H9 (cell line): ENCODE measurements around the gene MB21D2. TPM values are rescaled to one million over a fixed set of nuclear protein-coding genes. Genes with fewer than 3 reads are reported as not detected.

ENCODE experiments used
- DNase-seq: peaks from one replicate; pipeline ENCODE4 v3.0.0-alpha.2; 2017
- H2AFZ ChIP-seq: one replicate; pipeline ENCODE4 v1.6.1; 2013; ENCODE audit warnings: mild to moderate bottlenecking, low read length, control low read depth, moderate library complexity
- H2AK5ac ChIP-seq: 2 replicates; pipeline ENCODE4 v1.6.1; 2013; ENCODE audit warnings: low read length, control low read depth, mixed read lengths; ENCODE audit not compliant: insufficient read length
- H2BK120ac ChIP-seq: one replicate; pipeline ENCODE4 v1.6.1; 2013; ENCODE audit warnings: low read depth, mild to moderate bottlenecking, low read length, control low read depth, inconsistent platforms; ENCODE audit not compliant: poor library complexity, severe bottlenecking
- H2BK12ac ChIP-seq: 2 replicates; pipeline ENCODE4 v1.6.1; 2013; ENCODE audit warnings: low read length, control low read depth, mixed read lengths, low read depth; ENCODE audit not compliant: insufficient read length
- H2BK15ac ChIP-seq: 2 replicates; pipeline ENCODE4 v1.6.1; 2013; ENCODE audit warnings: low read depth, low read length, control low read depth
- H2BK20ac ChIP-seq: one replicate; pipeline ENCODE4 v1.6.1; 2013; ENCODE audit warnings: low read depth, mild to moderate bottlenecking, low read length, control low read depth, inconsistent platforms; ENCODE audit not compliant: poor library complexity, severe bottlenecking
- H2BK5ac ChIP-seq: 2 replicates; pipeline ENCODE4 v1.6.1; 2013; ENCODE audit warnings: low read length, control low read depth, mixed read lengths; ENCODE audit not compliant: insufficient read length
- H3K14ac ChIP-seq: 2 replicates; pipeline ENCODE4 v1.6.1; 2013; ENCODE audit warnings: low read length, control low read depth; ENCODE audit not compliant: insufficient read depth
- H3K18ac ChIP-seq: 2 replicates; pipeline ENCODE4 v1.6.1; 2013; ENCODE audit warnings: low read depth, mild to moderate bottlenecking, mixed read lengths, low read length, control low read depth; ENCODE audit not compliant: insufficient read length
- H3K23ac ChIP-seq: 2 replicates; pipeline ENCODE4 v1.6.1; 2013; ENCODE audit warnings: low read length, control low read depth, mixed read lengths, low read depth; ENCODE audit not compliant: insufficient read length
- H3K23me2 ChIP-seq: 2 replicates; pipeline ENCODE4 v1.6.1; 2013; ENCODE audit warnings: low read depth, mild to moderate bottlenecking, mixed read lengths, low read length, control low read depth; ENCODE audit not compliant: insufficient read length, poor library complexity, severe bottlenecking
- H3K27ac ChIP-seq: 2 replicates; pipeline ENCODE4 v1.5.1; 2013; ENCODE audit warnings: low read length, control low read depth, mixed read lengths, low read depth; ENCODE audit not compliant: insufficient read length
- H3K27me3 ChIP-seq: 2 replicates; pipeline ENCODE4 v1.6.1; 2013; ENCODE audit warnings: low read length, control low read depth, inconsistent platforms; ENCODE audit not compliant: insufficient read depth
- H3K4ac ChIP-seq: 2 replicates; pipeline ENCODE4 v1.6.1; 2013; ENCODE audit warnings: low read depth, mild to moderate bottlenecking, control low read depth, inconsistent platforms, low read length, moderate library complexity
- H3K4me1 ChIP-seq: 2 replicates; pipeline ENCODE4 v1.6.1; 2013; ENCODE audit warnings: low read length, control low read depth, inconsistent platforms; ENCODE audit not compliant: insufficient read depth
- H3K4me2 ChIP-seq: 2 replicates; pipeline ENCODE4 v1.6.1; 2013; ENCODE audit warnings: low read length, control low read depth, mixed read lengths; ENCODE audit not compliant: insufficient read length, insufficient read depth
- H3K56ac ChIP-seq: 2 replicates; pipeline ENCODE4 v1.6.1; 2013; ENCODE audit warnings: low read depth, mild to moderate bottlenecking, mixed read lengths, low read length, control low read depth; ENCODE audit not compliant: insufficient read length
- H3K79me1 ChIP-seq: 2 replicates; pipeline ENCODE4 v1.6.1; 2013; ENCODE audit warnings: low read depth, mild to moderate bottlenecking, moderate library complexity, low read length, control low read depth, inconsistent platforms; ENCODE audit not compliant: insufficient read depth, poor library complexity, severe bottlenecking
- H3K79me2 ChIP-seq: 2 replicates; pipeline ENCODE4 v1.6.1; 2013; ENCODE audit warnings: low read length, control low read depth, inconsistent platforms; ENCODE audit not compliant: insufficient read depth
- H3K9ac ChIP-seq: 2 replicates; pipeline ENCODE4 v1.6.1; 2013; ENCODE audit warnings: low read length, control low read depth, mixed read lengths; ENCODE audit not compliant: insufficient read length; ENCODE audit errors: extremely low read depth
- H3K9me3 ChIP-seq: one replicate; pipeline ENCODE4 v1.6.1; 2013; ENCODE audit warnings: low read depth, low read length, inconsistent platforms; ENCODE audit not compliant: control insufficient read depth
- H3T11ph ChIP-seq: one replicate; pipeline ENCODE4 v1.6.1; 2013; ENCODE audit warnings: mild to moderate bottlenecking, low read length, control low read depth, inconsistent platforms
- H4K20me1 ChIP-seq: one replicate; pipeline ENCODE4 v1.6.1; 2013; ENCODE audit not compliant: control insufficient read depth, insufficient read length, insufficient read depth
- H4K5ac ChIP-seq: 2 replicates; pipeline ENCODE4 v1.6.1; 2013; ENCODE audit warnings: low read depth, mild to moderate bottlenecking, mixed read lengths, low read length, control low read depth; ENCODE audit not compliant: insufficient read length
- H4K8ac ChIP-seq: replicated peaks from 2 replicates; pipeline ENCODE4 v1.6.1; 2013; ENCODE audit warnings: low read length, control low read depth, mixed read lengths, low read depth; ENCODE audit not compliant: insufficient read length
- H4K91ac ChIP-seq: 2 replicates; pipeline ENCODE4 v1.6.1; 2013; ENCODE audit warnings: low read depth, mild to moderate bottlenecking, moderate library complexity, mixed read lengths, low read length, control low read depth; ENCODE audit not compliant: insufficient read length
- H3K27ac Mint-ChIP-seq, 3 experiments: 2 replicates in 2 of 3; 3 replicates in 1 of 3; pipeline ENCODE4 v1.8.0; 2020 to 2021; ENCODE audit warnings: mixed read lengths in 3 of 3, mild to moderate bottlenecking in 1 of 3, moderate library complexity in 1 of 3
- H3K27me3 Mint-ChIP-seq: 2 replicates; pipeline ENCODE4 v1.8.0; 2021; ENCODE audit warnings: low read depth, mild to moderate bottlenecking, moderate library complexity, mixed read lengths
- H3K36me3 Mint-ChIP-seq, 3 experiments: 2 replicates in 2 of 3; 3 replicates in 1 of 3; pipeline ENCODE4 v1.8.0; 2020 to 2021; ENCODE audit warnings: low read depth in 3 of 3, mixed read lengths in 3 of 3; ENCODE audit not compliant: insufficient read depth in 1 of 3
- H3K4me1 Mint-ChIP-seq, 2 experiments: 2 replicates each; pipeline ENCODE4 v1.8.0; 2020; ENCODE audit warnings: mixed read lengths in 2 of 2
- H3K4me3 Mint-ChIP-seq, 2 experiments: 2 replicates in 1 of 2; 3 replicates in 1 of 2; pipeline ENCODE4 v1.8.0; 2020 to 2021; ENCODE audit warnings: mild to moderate bottlenecking in 2 of 2, mixed read lengths in 2 of 2, moderate library complexity in 1 of 2
- H3K9me3 Mint-ChIP-seq, 2 experiments: 2 replicates in 1 of 2; 3 replicates in 1 of 2; pipeline ENCODE4 v1.8.0; 2020; ENCODE audit warnings: mild to moderate bottlenecking in 2 of 2, mixed read lengths in 2 of 2, moderate library complexity in 1 of 2
- CTCF ChIP-seq: fragments of 200-600 bp; sonication (generic); conservative IDR thresholded peaks from 3 replicates; pipeline ENCODE4 v1.8.0; 2021; ENCODE audit warnings: antibody characterized with exemption, mild to moderate bottlenecking
- WGBS: extraction: QIAGEN DNeasy Blood & Tissue Kit; methylation state at CpG from one replicate; pipeline ENCODE4 v1.1.7; 2013; ENCODE audit warnings: missing lambda C conversion rate, low lambda C conversion rate, mixed read lengths; ENCODE audit not compliant: insufficient read length; ENCODE audit errors: extremely low coverage; 5-methylcytosine and 5-hydroxymethylcytosine counted together
- total RNA-seq: library from RNA; stranded (reverse); gene quantifications from 2 replicates; pipeline ENCODE4 v1.2.1, GENCODE V29; 2021

The MB21D2 gene
- total RNA-seq, 1 experiment from 2014 or later, result 19.1 TPM

DNA sequence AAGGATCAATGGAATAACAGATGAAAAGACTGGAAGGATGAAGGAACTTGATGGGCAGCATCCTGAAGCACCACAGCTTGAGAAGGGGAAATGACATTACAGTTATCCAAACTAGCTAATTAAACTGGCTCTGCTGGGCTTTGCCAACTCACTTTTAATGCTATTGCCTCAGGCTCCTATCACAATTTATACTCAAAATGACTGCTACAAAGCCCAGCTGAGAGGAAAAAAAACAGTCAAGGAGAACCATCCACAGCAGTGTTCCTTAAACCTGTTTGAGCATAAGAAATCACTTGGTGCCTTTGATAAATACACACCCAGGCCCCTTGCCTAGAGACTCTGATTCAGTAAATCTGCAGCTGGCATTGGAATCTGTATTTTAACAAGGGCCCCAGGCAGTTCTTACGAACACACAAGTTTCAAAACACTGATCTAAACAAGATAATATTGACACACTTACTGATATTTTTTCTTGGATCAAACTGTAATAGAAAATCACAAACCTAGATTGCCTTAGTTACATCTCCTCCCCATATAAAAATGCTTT is 85.8 kb downstream of the MB21D2 start:
- H3K27me3 Mint-ChIP-seq, result no peaks in the 10 kb centered on the region
- Histone ChIP-seq H3K4me2 (no peak overlapping the region), H4K20me1 (no peaks in the 10 kb centered on the region), H2BK120ac (no peak overlapping the region), H2AFZ (no peak overlapping the region), H3T11ph (no peak overlapping the region), H4K5ac (no peak overlapping the region), H3K56ac (no peak overlapping the region), H3K79me1 (no peaks in the 10 kb centered on the region), H4K8ac (no peak overlapping the region), H2BK20ac (no peak overlapping the region), H3K27ac (no peak overlapping the region), H3K23ac (no peak overlapping the region), H3K27me3 (no peaks in the 10 kb centered on the region), H3K14ac (no peak overlapping the region), H2BK12ac (no peak overlapping the region), H3K9ac (no peak overlapping the region), H4K91ac (no peak overlapping the region), H3K4ac (no peak overlapping the region), H3K18ac (no peak overlapping the region), H2AK5ac (no peak overlapping the region), H2BK5ac (no peak overlapping the region), H3K23me2 (no peaks in the 10 kb centered on the region), H2BK15ac (no peak overlapping the region), H3K4me1 (peaks cover 6% of the 10 kb centered on the region), H3K9me3 (no peaks in the 10 kb centered on the region), H3K79me2 (peaks cover 9% of the 10 kb centered on the region; the same call in 1 of the 2 replicates)
- peaks cover 15 to 26% of the 10 kb centered on the region in 2 experiments for H3K4me1 Mint-ChIP-seq
- H3K4me3 Mint-ChIP-seq, result no peak overlapping the region
- H3K36me3 Mint-ChIP-seq, result peaks cover 0 to 9% (median 5%) of the 10 kb centered on the region in 3 experiments; a peak in 4 of 7 replicates
- no peak overlapping the region for H3K27ac Mint-ChIP-seq
- no peak for TF ChIP-seq CTCF
- no CpG with 5 or more reads among the region's 1 CpG for WGBS
- no peaks in the 10 kb centered on the region for H3K9me3 Mint-ChIP-seq
- no peak for DNase-seq
